ENCODE measurements around the gene ITPRIPL2.

DNA sequence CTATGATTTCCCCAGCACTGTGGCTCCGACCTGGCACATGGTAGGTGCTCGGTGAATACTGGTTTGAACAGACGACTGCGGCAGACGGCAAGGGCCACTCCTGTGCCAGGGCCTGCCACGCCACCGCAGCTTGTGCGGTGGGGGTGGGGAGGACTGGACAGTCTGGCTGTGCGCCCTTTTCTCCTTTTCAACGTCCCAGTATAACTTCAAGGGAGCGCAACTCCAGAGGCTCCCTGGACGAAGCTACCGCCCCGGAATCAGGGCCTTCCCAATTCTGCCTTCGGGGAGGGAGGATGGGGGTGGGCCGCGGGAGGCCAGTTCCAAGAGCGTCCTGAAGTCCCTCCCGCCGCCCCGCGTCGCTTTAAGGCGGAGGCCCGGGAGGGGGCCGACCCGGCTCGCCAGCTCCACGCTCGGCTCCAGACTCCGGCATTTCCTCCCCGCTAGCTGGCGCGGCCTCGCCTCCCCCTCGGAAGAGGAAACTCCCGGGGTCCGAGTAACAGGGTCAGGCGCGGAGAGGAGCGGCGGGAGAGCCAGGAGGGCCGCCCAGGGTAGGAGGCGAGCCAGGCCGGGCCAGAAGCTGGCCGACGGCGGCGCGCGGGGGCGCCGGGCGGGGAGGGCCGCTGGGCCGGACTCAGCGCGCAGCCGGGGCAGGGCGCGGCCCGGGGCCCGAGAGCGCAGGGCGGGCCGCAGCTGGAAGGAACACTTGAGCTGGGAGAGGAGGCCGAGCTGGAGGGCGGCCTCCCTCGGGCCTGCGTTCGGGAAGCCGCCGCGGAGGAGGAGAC is at the start of gene ITPRIPL2:
- TF ChIP-seq POLR2A (IDR thresholded peaks at IDR 0.05) = peak in 1 of 2 donors; percentile 48
- TF ChIP-seq CTCF (IDR thresholded peaks at IDR 0.05) = peak in 2 of 12 donors; percentile 11 to 31
